Measurements from ENCODE around the gene BEND7.

- no peak for TF ChIP-seq CTCF (IDR thresholded peaks at IDR 0.05; ENCODE audit: low read depth, low read length)
- TF ChIP-seq POLR2A (IDR thresholded peaks at IDR 0.05; ENCODE audit: extremely low read depth, insufficient read length) = no peak
- no peak for TF ChIP-seq MAX (IDR thresholded peaks at IDR 0.05; ENCODE audit: low read depth, low read length)
Measured at GRCh38 chr10:13414855-13415254, 114.0 kb downstream of the BEND7 start.

Data from NB4 (cell line).